NCI-H1417 treated with DMSO at 0.1 percent for 48 hours (cell line): ENCODE results near the gene SLC35F3.
A peak's percentile ranks its signal among the peaks of the same experiment; 100 is the strongest.
"Not testable (repeated sequence)": the region's sequence is repeated elsewhere in the genome, so short reads cannot be mapped to it uniquely, and the experiment has no call there.

Experiments used
- DNase-seq: peaks from one replicate; lab custom pipeline; 2025; lab: John Stamatoyannopoulos, UW

SLC35F3 gene

DNA sequence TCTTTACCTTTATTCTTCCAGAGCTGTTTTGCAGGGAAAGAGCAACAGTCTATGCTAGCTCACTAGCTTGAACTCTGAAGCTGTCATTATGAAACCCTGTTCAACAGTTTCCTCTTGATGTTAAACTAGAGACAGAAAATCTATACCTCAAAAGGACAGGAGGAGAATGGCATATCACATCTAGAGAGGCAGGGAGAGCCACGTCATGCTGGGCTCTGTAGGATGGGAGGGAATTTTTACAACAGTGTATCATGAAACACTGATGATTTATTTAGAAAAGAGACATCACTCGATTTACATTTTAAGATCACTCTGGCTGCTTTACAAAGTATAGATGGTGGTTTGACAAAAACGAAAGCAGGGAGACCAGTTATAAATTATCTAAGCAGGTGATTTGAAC is 243.9 kb downstream of the SLC35F3 start:
- no peak for DNase-seq

DNA sequence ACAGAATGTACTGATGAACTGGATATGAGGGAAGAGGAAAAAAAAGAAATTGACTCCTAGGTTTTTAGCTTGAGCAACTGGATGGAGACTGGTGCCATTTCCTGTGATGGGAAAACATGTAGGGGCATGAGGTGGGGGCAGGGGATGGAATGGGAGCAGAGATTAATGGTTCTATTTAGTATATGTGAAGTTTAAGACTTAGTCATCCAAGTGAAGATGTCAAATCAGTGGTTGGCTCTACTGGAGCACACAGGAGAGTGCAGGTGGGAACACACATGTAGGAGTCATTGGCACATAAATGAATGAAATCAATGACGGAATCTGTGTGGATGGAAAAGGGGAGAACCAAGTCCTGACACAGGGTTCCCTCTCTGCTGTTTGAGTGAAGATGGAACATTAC is 244.3 kb downstream of the SLC35F3 start:
- DNase-seq = no peak

DNA sequence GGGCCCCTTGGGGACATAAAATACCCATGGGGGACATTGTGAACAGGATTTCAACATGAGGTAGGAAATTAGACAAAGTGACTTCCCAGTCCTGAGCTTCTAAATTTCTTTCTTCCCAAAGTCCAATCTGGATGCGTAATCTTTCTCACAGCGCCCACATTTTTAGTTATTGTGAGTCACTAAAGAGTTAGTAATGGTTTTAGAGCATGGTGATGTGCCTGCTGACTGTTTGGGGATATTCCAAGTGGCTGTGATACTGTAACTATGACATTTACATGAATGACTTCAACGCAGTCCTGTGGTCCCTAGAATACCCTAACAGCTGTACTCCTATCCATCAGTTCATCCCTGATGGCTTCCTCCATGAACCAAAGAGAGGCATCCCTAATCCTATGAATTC is 244.7 kb downstream of the SLC35F3 start:
- no peak for DNase-seq

DNA sequence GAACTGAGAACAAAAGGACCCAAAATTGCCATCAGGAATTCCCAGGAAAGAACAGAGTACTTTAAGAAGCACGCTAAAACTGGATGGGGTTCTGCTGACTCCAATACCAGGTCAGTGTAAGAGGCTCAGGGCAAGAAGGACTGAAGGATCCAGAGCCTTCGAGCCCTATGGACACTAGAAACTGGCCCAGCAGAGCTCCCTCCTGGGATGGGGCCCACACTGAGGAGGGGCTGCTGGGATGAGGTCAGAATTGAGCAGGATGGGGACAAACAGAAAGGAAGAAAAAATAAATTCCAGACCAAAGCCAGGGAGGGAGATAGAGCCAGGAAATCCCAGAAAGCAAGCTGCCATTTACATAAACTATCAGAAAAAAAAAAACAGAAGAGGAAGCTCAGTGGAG is 246.4 kb downstream of the SLC35F3 start:
- DNase-seq = no peak

DNA sequence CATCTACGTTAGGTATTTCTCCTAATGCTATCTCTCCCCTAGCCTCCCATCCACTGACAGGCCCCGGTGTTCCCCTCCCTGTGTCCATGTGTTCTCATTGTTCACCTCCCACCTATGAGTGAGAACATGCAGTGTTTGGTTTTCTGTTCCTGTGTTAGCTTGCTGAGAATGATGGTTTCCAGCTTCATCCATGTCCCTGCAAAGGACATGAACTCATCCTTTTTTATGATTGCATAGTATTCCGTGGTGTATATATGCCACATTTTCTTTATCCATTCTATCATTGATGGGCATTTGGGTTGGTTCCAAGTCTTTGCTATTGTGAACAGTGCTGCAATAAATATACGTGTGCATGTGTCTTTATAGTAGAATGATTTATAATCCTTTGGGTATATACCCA is 247.9 kb downstream of the SLC35F3 start:
- not testable (repeated sequence) for DNase-seq

DNA sequence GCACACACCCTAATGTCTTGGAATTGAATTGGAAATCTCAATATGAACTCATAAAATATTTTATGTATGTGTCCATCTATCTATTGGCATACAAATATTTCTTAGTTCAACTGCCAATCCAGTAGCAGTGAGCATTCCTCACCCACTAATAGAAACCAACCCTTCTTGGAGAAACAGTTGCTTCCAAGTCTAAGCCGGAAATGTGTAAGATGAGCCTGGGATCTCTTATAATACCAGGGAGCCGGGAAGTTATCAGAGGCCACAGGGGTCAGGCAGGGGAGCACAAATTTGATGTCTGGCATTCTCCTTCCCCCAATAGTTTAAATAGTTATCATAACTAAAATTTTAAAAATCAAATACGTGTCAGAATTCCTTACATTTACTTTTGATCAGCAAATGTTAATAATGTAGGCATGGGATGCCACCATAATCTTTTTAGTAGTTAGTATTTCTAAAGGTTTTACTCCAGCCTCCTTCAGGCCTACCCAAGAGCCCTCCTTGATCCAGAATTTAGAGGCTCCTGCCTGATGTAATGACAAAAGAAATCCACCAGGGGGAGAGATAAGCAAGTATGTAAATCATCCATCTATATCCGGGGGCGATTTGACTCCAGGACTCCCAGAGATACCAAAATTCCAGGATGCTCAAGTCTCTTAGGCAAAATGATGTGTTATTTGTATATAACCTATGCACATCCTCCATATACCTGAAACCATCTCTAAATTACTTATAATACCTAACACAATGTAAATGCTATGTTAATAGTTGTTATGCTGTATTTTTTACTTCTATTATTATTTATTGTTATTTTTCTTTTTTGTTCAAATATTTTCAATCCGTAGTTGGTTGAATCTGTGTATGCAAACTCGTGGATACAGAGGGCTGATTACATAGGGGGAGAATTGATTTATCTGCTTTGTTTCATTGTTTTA is 250.1 kb downstream of the SLC35F3 start:
- peak; percentile 13 for DNase-seq

DNA sequence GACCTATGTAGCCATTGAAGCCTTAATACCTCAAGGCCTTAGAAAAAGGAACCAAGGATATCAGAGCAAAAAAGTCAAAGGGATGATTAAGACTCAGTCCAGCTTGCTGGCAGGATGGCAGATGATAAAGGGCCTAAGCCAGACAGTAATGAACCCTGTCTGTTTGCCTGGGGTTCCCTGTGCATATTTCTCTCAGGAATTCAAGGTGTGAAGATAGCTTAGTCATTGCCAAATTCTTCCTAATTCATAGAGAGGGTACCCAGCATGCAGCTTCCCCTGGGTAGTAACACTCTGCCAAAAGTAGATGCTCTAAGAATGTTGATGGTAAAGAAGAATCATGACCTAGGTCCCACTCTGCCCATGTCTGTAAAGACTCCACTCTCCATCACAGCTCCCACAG is 258.2 kb downstream of the SLC35F3 start:
- no peak for DNase-seq

DNA sequence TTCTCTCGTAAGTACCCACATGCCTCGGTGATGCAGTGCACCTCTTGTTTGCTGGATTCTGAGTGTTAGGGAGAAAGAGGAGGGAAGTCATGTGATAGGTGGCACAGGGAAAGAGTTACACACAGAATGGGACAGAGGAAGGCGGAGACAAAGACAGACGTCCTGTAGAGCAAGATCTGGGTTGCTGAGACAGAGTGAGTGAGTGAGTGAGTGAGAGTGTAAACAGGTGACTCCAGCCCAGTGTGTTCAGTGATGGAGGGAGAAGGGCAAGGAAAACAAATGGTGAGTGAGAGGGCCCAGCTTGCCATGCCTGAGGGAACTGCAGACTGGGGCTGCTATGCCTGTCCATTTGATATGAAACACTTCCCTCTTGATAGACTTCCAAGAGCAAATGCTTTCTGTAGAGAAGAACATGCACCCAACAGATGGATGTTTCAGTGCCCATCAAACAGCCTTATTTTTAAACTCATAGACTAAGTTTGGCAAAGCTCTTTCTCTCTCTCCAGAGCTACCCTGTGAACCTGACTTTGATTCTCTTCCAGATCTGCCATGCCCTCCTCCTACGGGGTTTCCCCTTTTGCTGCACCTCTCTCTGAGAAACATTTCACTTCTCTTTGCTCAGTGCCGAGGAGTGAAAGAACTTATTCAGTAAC is 258.9 kb downstream of the SLC35F3 start:
- DNase-seq = no peak

DNA sequence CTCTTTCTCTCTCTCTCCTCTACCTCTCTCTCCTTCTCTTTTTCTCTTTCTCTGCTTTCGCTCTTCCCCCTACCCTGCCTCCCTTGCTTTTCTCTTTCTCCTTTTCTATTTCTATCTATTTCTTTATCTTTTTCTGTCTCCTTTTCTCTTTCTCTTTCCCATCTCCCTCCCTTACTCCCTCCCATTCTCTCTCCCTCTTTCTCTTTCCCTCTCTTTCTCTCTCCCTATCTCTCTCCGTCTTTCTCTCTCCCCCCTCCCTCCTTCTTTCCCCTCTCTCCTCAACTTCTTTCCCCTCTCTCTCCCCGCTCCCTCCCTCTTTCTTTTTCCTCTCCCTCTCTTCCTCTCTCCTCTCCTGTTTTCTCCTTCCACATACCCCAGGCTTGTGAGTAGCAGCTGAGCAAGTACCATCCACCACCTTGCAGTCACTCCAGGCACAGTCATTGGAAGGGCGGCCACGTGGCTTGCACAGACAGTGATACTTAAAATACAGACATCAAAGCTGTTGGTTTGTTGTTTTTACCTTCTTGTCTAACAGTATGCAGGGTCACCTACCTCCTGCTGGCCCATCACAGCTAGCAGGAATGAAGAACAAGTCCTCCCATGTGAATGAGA is 259.7 kb downstream of the SLC35F3 start:
- no peak for DNase-seq

DNA sequence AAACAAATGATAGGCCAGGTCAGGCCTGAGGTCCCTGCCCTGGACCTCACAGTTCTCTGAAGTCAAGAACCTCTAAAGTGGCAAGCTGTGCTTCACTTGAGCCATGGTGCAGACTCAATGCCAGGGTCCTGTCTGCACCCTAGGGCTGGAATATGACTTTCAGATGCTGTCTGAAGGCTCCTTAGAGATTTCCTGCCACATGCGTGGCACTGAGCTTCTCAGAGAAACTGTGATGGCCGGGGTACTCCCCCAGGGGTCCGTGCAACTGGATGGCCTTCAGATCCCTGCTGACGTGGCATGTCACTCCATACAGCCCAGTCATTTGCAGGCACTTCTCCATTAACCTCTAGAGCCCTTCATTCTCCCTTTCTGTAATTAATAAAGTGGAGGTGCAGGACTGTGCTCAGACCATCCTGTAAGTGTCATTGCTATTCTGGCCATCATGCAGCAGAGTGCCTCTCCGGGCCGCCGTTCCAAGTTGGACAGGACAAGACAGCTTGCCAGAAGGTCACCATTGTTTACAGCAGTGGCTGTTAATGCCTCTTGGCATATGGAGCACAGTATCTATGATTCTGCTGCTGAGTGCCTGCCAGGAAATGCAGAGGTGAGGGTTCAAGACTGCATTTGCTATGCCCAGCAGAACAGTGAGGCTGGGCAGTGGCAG is 263.7 kb downstream of the SLC35F3 start:
- no peak for DNase-seq

DNA sequence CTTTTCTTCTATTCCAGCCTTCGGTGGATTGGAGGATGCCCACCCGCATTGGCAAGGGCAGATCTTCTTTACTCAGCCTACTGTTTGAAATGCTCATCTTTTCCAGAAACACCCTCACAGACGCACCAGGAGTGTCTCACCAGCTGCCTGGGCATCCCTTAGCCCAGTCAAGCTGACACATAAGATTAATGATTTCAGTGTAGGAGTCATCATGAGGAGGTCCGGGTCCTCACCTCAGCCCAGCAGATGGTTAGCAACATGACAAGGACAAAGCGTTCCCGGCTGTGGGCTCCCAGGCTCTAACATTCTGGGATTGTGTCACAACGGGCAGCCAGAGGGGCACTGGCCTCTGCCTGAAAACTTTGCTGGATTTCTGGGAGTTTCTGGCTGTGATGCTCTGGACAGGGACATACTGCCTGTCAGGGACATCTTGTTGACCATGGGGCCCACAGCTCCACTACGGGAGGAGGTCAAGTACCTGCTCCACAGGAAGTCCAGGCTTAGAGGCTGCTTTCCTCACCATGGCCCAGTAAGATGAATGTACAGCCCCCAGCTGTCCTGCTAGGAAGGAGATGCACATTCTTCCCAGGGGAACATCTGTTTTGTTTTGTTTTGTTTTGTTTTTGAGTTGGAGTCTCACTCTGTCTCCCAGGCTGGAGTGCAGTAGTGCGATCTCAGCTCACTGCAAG is 264.8 kb downstream of the SLC35F3 start:
- no peak for DNase-seq

DNA sequence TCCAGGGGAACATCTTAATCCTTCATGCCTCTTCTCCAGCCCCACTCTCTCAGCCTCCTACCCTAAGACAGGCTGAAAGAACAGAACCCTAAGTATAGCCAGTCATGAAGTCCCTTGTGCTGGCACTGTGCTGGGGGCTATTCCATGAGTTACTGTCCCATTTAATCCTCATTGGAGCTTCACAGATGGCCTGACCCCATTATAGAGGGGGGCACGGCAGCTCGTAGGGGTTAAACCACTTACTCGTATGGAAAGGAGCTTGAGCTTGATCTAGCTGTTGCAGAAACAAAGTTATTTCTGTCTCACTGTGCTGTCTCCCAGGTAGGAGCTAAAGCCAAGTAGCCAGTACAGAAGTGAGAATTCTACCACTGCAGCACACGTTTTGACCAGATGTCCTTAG is 265.6 kb downstream of the SLC35F3 start:
- DNase-seq = no peak

DNA sequence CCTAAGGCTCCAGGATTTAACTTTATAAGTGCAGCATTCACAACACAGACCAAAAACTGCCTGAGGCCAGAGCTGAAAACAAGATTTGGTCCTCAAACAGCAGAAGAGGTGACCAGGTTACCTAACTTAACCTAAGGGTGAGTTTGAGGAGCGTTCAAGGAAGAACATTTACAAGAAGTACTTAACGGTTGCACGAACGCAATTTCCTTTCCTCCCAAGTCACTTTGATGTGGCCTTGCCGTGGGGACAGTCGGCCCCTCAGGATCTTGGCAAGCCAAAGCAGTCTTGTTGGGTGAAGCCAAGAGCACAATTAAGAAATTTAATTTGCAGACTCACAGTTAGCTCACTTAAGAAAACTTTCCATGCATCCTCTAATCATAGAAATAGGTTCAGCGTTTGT is 266.1 kb downstream of the SLC35F3 start:
- DNase-seq = no peak

DNA sequence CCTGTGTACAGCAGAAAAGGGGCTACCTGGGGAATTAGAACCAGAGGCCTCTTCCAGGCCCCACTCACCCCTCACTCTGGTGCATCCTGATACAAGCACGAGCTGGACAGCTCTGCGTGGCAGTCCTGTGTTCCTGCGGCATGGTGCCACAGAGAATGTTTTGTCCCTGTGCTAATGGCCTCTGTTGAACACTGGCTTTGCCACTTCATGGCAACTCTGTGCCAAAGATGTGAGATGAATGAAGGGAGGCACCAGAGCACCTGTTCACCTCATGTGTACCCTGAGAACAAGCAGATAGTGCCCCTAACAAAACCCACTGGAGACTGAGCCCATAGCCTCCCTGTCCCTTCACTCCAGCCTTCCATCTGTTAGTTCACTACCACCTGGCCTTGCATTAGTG is 269.5 kb downstream of the SLC35F3 start:
- no peak for DNase-seq

DNA sequence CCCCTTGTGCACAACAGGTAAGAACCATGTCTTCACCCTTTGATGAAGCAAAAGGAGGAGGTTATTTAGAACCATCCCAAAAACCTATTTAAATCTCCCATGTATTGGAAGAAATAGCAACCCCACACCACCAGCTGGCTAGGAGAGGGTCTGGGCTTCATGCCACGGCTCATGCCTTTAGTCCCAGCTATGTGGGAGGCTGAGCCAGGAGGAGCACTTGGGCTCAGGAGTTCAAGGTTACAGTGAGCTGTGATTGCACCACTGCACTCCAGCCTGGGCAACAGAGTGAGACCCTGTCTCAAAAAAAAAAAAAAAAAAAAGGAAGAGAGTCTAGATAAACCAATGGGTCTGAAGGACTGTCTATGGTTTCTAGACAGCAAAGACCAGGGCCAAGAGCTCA is 270.9 kb downstream of the SLC35F3 start:
- DNase-seq = no peak

DNA sequence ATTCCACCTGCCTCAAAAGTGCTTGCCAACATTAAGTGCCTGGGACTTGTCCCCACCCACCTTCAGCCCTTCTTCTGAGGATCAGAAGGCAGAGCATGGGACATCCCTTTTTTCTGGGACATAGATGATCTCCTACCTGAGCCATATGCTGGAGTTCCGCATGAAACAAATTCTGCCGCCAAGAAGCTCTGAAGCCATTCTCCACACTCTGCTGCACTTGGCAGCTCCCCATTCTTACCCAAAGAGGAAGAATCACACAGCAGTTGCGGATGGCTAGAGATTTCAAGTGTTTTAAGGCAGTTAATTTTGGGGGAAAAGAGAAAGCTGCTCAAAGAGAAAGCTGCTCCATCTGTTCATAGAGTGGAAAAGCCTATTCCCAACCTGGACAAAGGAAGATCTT is 271.5 kb downstream of the SLC35F3 start:
- no peak for DNase-seq

DNA sequence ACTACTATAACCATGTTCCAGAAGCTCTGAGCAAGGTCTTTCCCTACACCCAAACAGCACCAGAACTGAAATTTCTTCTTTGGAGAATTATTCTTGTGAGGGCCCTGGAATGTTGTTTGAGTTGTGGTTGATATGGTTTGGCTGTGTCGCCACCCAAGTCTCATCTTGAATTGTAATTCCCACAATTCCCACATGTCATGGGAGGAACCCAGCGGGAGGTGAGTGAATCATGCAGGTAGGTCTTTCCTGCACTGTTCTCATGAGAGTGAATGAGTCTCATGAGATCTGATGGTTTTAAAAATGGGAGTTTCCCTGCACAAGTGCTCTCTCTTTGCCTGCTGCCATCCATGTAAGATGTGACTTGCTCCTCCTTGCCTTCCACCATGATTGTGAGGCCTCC is 272.4 kb downstream of the SLC35F3 start:
- not testable (repeated sequence) for DNase-seq

DNA sequence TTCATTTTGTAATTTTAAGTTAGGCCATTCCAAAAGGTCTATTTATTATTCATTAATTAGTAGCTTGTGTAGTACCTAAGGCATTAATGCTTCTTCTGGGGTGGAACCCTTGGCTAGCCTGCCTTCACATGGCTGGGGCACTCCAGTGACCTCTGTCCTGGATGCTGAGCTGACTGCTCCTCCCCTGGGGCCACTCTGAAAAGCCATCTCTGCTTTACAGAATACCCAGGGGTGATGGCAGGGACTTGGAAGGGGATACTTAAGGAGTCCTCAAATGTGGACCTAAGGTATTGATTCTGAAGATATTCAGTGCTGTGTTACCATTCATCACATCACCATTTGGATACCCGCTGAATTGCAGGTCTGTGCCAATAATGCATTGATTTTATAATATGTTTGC is 281.0 kb downstream of the SLC35F3 start:
- no peak for DNase-seq

DNA sequence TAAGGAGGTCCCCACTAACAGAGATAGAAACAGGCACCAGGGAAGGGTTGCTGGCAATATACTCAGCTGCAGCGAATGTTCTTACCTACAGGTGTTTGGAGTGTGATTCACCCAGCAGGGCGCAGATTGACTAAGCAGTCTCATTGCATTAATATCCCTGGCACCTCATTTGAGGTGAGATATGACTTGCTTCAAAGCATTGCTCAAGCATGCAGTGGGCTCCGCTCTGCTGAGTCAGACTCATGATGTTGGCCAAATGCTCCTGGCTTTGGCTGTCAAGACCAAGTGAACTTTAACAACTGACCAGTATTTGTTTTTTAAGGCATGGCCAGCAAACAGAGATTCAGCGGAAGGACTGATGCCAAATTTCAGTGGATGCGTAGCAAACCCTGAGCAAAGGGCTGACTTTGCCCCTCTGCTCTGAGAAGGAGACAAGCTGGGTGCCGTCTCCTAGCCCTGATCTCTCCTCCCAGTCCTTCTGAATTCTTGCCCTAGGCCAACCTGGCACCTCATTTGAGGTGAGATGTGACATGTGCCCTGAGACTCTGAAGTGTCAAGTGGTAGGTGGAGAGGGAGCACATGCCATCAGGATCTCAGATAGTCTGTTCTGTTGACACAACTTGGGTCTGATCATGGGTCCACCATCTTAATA is 281.7 kb downstream of the SLC35F3 start:
- no peak for DNase-seq

DNA sequence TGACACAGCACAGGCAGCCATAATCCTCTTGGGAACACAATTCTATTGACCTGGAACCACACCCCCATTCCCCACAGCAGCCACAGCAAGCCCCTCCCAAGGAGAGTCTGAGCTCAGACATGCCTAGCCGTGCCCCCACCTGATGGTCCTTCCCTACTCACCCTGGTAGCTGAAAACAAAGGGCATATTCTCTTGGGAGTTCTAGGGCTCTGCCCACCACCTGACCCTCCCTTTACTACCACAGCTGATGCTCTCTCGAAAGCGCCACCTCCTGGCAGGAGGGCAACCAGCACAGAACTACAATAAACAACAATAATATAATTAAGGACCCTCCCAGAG is 283.9 kb downstream of the SLC35F3 start:
- no peak for DNase-seq

DNA sequence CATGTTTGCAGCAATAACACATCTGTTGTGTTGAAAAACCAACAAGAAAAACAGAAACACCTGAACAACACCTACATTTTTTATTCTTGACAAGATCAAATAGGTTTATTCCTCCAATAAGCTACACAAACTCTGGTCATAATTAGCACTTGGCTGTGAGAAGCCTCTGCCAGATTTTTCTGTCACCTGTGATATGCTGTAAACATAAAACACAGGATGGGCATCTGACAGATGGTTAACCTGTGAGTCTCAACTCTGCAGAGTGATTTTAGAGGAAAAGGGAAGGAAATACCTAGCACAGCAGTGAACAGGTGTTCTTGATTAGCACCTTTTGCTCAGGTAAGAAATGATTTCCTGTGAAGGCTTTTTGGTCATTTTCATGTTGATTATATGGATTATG is 293.4 kb downstream of the SLC35F3 start:
- no peak for DNase-seq
